GM12878 (cell line): ENCODE data around the gene RALGAPA1. TPM values are rescaled to one million over a fixed set of nuclear protein-coding genes. Genes with fewer than 3 reads are reported as not detected.

Experiments used
- ATAC-seq: fragments of 200-7000 bp; cut with Tn5 transposase; 3 replicates; pipeline ENCODE4 v1.9.1; 2020; ENCODE audit warnings: mild to moderate bottlenecking, moderate library complexity
- BruUV-seq: library from RNA; stranded (reverse); fragments of 400-500 nt; replicated peaks from 2 replicates; lab custom pipeline; 2021; lab: Mats Ljungman, UMichigan
- CTCF ChIA-PET: fragments of 300-600 bp; sonication (Branson Sonifier 250); formaldehyde crosslinking; extraction: SDS; loops from one replicate; lab custom pipeline; 2021; ENCODE audit warnings: inconsistent platforms; lab: Yijun Ruan, JAX
- POLR2A ChIA-PET: fragments of 350-600 bp; formaldehyde crosslinking; extraction: SDS; loops from one replicate; lab custom pipeline; 2021; ENCODE audit warnings: inconsistent platforms; lab: Charles Lee
- RAD21 ChIA-PET: fragments of 300-600 bp; sonication (Branson Sonifier 250); formaldehyde crosslinking; loops from one replicate; lab custom pipeline; 2023; ENCODE audit warnings: antibody characterized with exemption; ENCODE audit not compliant: unreplicated experiment; lab: Charles Lee
- SMC1A ChIA-PET: fragments of 300-600 bp; sonication (Branson Sonifier 250); formaldehyde crosslinking; loops from one replicate; lab custom pipeline; 2023; ENCODE audit not compliant: unreplicated experiment, uncharacterized antibody; lab: Charles Lee
- DNase-seq: peaks from one replicate; pipeline ENCODE4 v3.0.0-alpha.2; 2011; ENCODE audit warnings: low read depth, low spot score
- FAIRE-seq: peaks from 3 replicates; lab custom pipeline; 2011; peaks lifted over from hg19 to GRCh38; lab: Jason Lieb, UNC
- H2AFZ ChIP-seq: 2 replicates; pipeline ENCODE4 v1.6.0; 2011; ENCODE audit warnings: low read depth, low read length, control low read depth; ENCODE audit not compliant: control insufficient read depth
- H3K27ac ChIP-seq: 2 replicates; pipeline ENCODE4 v1.5.1; 2011; ENCODE audit warnings: control low read depth; ENCODE audit not compliant: control insufficient read depth, insufficient read depth
- H3K27me3 ChIP-seq, 2 experiments: replicated peaks in 1 of 2; 2 replicates each; pipeline versions ENCODE4 v1.6.0 to v1.6.1; 2011; ENCODE audit warnings: low read length in 1 of 2; ENCODE audit not compliant: control insufficient read depth in 2 of 2, insufficient read depth in 2 of 2
- H3K36me3 ChIP-seq, 2 experiments: 2 replicates each; pipeline ENCODE4 v1.5.1; 2011; ENCODE audit warnings: low read length in 1 of 2; ENCODE audit not compliant: control insufficient read depth in 2 of 2, insufficient read depth in 2 of 2
- H3K4me1 ChIP-seq: 2 replicates; pipeline ENCODE4 v1.6.1; 2011; ENCODE audit warnings: mild to moderate bottlenecking, low read length, moderate library complexity, mixed read lengths; ENCODE audit not compliant: control insufficient read depth, insufficient read depth
- H3K4me2 ChIP-seq: 2 replicates; pipeline ENCODE4 v1.6.0; 2011; ENCODE audit warnings: control low read depth; ENCODE audit not compliant: control insufficient read depth, insufficient read depth
- H3K4me3 ChIP-seq: fragments of 200-600 bp; sonication (generic); 2 replicates; pipeline ENCODE4 v1.5.1; 2016
- H3K79me2 ChIP-seq: 2 replicates; pipeline ENCODE4 v1.6.0; 2011; ENCODE audit warnings: low read length; ENCODE audit not compliant: control insufficient read depth, insufficient read depth
- H3K9ac ChIP-seq: 2 replicates; pipeline ENCODE4 v1.8.0; 2011; ENCODE audit warnings: low read length, control low read depth, mixed read lengths; ENCODE audit not compliant: control insufficient read depth, insufficient read depth
- H3K9me3 ChIP-seq: replicated peaks from 3 replicates; pipeline ENCODE4 v1.5.1; 2011; ENCODE audit warnings: mild to moderate bottlenecking, low read length; ENCODE audit not compliant: control insufficient read depth, insufficient read depth
- H4K20me1 ChIP-seq: 2 replicates; pipeline ENCODE4 v1.6.0; 2011; ENCODE audit not compliant: control insufficient read depth, insufficient read depth
- CEBPB ChIP-seq, 2 experiments: fragments of 150-350 bp in 1 of 2; IDR thresholded peaks; 2 replicates each; pipeline ENCODE4 v1.6.1; 2012 to 2014; ENCODE audit warnings: low read depth in 2 of 2, low read length in 2 of 2, borderline replicate concordance in 1 of 2, inconsistent platforms in 1 of 2
- EED ChIP-seq: sonication (generic); IDR thresholded peaks from 2 replicates; pipeline ENCODE4 v1.6.1; 2016; ENCODE audit warnings: antibody characterized with exemption, low read depth
- MEF2A ChIP-seq: IDR thresholded peaks from 2 replicates; pipeline ENCODE4 v1.6.1; 2011; ENCODE audit warnings: low read depth, mild to moderate bottlenecking, low read length, moderate library complexity; ENCODE audit not compliant: insufficient read depth
- NFIC ChIP-seq: IDR thresholded peaks from 2 replicates; pipeline ENCODE4 v1.6.1; 2012; ENCODE audit warnings: low read depth, mild to moderate bottlenecking, inconsistent platforms, low read length, moderate library complexity
- POLR2AphosphoS2 ChIP-seq: IDR thresholded peaks from 2 replicates; pipeline ENCODE4 v1.6.1; 2011; ENCODE audit warnings: low read depth, mild to moderate bottlenecking, low read length, improper control_type of control experiment, moderate library complexity
- RUNX3 ChIP-seq: IDR thresholded peaks from 2 replicates; pipeline ENCODE4 v1.6.1; 2012; ENCODE audit warnings: low read length, inconsistent platforms
- STAT3 ChIP-seq: IDR thresholded peaks from 2 replicates; pipeline ENCODE4 v1.6.1; 2011; ENCODE audit warnings: low read depth, low read length, improper control_type of control experiment
- TAF1 ChIP-seq: IDR thresholded peaks from 2 replicates; pipeline ENCODE4 v1.6.1; 2011; ENCODE audit warnings: mild to moderate bottlenecking, low read depth, low read length, borderline replicate concordance
- WGBS: methylation state at CpG from one replicate; pipeline ENCODE4 v1.1.6; 2016; ENCODE audit warnings: low lambda C conversion rate; ENCODE audit not compliant: insufficient replicate concordance, insufficient coverage; ENCODE audit errors: missing lambda C conversion rate; 5-methylcytosine and 5-hydroxymethylcytosine counted together
- in situ Hi-C: fragments of 300-500 bp; cut with MboI; formaldehyde crosslinking; loops from 9 replicates; pipeline ENCODE4 v1.14.3; 2018; ENCODE audit warnings: mixed read lengths
- intact Hi-C: fragments of 100-400 bp; cut with micrococcal nuclease; formaldehyde crosslinking; loops from one replicate; pipeline ENCODE4 v1.14.2; 2022; ENCODE audit not compliant: unreplicated experiment
- polyA plus RNA-seq, 11 experiments: library from polyadenylated mRNA; depleted of rRNA in 4 of 11; unstranded in 6 of 11; stranded (reverse) in 5 of 11; fragments of >200 nt; fragmentation: Nextera tagmentation in 4 of 11; fragmentation: Illumina TruSeq in 1 of 11; extraction: Ambion mirVana in 4 of 11; extraction: Trizol in 1 of 11; gene quantifications; 1 replicate in 1 of 11; 2 replicates in 10 of 11; pipeline versions ENCODE4 v1.2.1 to v1.2.3, GENCODE V29; 2011 to 2016; ENCODE audit warnings: inconsistent platforms in 2 of 11, missing spikeins in 2 of 11, low read depth in 1 of 11
- total RNA-seq, 4 experiments: library from RNA; depleted of rRNA in 3 of 4; stranded (reverse); fragments of >200 nt in 3 of 4; fragmentation: Illumina TruSeq in 1 of 4; extraction: Trizol in 1 of 4; gene quantifications; 2 replicates each; pipeline versions ENCODE4 v1.2.1 to v1.2.3, GENCODE V29; 2013 to 2021
- TF ChIP-seq, protein P1 (sequence below), 3 experiments: IDR thresholded peaks in 2 of 3; conservative IDR thresholded peaks in 1 of 3; 2 replicates each; pipeline ENCODE4 v1.5.1; 2011; ENCODE audit warnings: low read depth in 3 of 3, low read length in 3 of 3, mild to moderate bottlenecking in 3 of 3, control low read depth in 2 of 3, moderate library complexity in 2 of 3, inconsistent platforms in 1 of 3, mixed read lengths in 1 of 3; ENCODE audit not compliant: control insufficient read depth in 2 of 3, insufficient read depth in 1 of 3; ENCODE audit errors: extremely low read depth in 1 of 3
- TF ChIP-seq, protein P2 (sequence below): IDR thresholded peaks from 2 replicates; pipeline ENCODE4 v1.6.1; 2012; ENCODE audit warnings: improper control_type of control experiment, low read depth, low read length; ENCODE audit not compliant: insufficient replicate concordance
- TF ChIP-seq, protein P3 (sequence below): IDR thresholded peaks from 2 replicates; pipeline ENCODE4 v1.6.1; 2012; ENCODE audit warnings: low read depth, low read length, improper control_type of control experiment
- TF ChIP-seq, protein P4 (sequence below): IDR thresholded peaks from 2 replicates; pipeline ENCODE4 v1.6.1; 2011; ENCODE audit warnings: low read depth, low read length, improper control_type of control experiment, borderline replicate concordance

The RALGAPA1 gene
- total and polyA plus RNA-seq, 10 of the 15 experiments (the other 5 are each of a cell fraction or from before 2014, with no cell fraction given) = 5.6 to 26.7 (median 14.7) TPM

DNA sequence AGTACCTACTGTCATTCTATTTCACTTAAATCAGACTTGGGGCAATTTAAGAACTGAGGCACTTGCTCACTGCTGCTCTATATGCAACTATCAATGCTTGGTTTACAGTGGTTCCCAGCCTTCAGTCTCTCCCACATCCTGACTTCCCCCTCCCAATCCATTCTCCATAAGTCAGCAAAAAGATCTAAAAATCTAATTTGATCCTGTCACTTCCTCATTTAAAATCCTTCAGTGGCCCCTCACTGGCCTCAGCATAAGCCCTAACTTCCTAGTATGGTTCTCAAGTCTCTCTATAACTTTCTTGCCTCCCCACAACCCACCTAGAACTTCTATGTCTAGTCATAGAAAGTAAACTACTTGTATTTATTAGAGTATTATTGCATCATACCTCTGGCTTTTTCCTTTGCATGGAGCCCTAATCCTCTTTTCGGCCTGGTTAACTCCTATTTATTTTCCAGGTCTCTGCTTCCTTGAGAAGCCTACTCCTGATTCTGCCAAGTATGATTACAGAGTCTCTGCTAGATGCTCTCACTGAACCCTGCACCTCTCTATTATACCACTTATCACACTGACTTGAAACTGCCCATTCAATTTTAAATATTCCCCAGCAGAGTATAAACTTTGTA lies 130.6 kb downstream of the RALGAPA1 start (continued):
- TF ChIP-seq, protein P1, sequence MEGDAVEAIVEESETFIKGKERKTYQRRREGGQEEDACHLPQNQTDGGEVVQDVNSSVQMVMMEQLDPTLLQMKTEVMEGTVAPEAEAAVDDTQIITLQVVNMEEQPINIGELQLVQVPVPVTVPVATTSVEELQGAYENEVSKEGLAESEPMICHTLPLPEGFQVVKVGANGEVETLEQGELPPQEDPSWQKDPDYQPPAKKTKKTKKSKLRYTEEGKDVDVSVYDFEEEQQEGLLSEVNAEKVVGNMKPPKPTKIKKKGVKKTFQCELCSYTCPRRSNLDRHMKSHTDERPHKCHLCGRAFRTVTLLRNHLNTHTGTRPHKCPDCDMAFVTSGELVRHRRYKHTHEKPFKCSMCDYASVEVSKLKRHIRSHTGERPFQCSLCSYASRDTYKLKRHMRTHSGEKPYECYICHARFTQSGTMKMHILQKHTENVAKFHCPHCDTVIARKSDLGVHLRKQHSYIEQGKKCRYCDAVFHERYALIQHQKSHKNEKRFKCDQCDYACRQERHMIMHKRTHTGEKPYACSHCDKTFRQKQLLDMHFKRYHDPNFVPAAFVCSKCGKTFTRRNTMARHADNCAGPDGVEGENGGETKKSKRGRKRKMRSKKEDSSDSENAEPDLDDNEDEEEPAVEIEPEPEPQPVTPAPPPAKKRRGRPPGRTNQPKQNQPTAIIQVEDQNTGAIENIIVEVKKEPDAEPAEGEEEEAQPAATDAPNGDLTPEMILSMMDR (IDR thresholded peaks at IDR 0.05 in 2 of 3, conservative IDR thresholded peaks at IDR 0.05 in 1 of 3; ENCODE audit: control insufficient read depth in 2 of 3, extremely low read depth in 1 of 3, insufficient read depth in 1 of 3, low read depth in 3 of 3, low read length in 3 of 3) = no peak
- TF ChIP-seq CEBPB (IDR thresholded peaks at IDR 0.05; ENCODE audit: borderline replicate concordance in 1 of 2, low read depth in 2 of 2, low read length in 2 of 2) (no peak), TAF1 (no peak)

DNA sequence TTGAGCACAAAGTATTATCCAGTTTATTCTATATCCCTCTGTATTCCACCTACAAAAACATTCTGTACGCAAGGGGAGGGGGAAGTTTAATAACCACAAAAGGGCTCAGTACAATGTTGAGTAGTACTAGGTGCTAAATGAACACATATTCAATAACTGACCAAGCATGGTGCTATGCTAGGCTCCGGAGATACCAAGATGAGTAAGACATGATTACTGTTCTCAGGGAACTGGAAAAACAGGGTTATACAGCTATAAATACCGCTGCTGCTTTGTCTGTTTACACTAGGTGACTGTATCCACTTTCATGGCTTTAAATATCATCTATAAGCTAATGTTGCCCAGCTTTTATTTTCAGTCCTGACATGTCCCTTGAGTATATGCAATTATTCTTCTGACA lies 139.3 kb downstream of the RALGAPA1 start:
- ATAC-seq (no peak), FAIRE-seq (no peak), DNase-seq (no peak)
- no TSS peak for BruUV-seq
- POLR2A ChIA-PET = interaction anchor here (0.6 kb wide), 1 partner anchor 709 kb away, joined by 3 read pairs; no protein-coding TSS in a partner anchor
- SMC1A ChIA-PET = interaction anchor here (0.9 kb wide), 1 partner anchor 11 kb away, joined by 3 read pairs; no protein-coding TSS in a partner anchor
- no peak overlapping the region for H3K4me2 ChIP-seq
- no peaks in the 10 kb centered on the region for H3K9me3 ChIP-seq
- in situ Hi-C loops (no loop called here), intact Hi-C loops (no loop called here)
- no peak overlapping the region for H3K27ac ChIP-seq
- H2AFZ ChIP-seq = no peak overlapping the region
- no peaks in the 10 kb centered on the region for H3K27me3 ChIP-seq
- no peaks in the 10 kb centered on the region for H3K36me3 ChIP-seq
- H3K79me2 ChIP-seq = no peaks in the 10 kb centered on the region
- CTCF ChIA-PET = no interaction called here
- H3K4me3 ChIP-seq = no peak overlapping the region
- H3K9ac ChIP-seq = no peak overlapping the region
- WGBS = 18% methylated on average over 3 of the region's 3 CpGs
- RAD21 ChIA-PET = no interaction called here
- H3K4me1 ChIP-seq = no peaks in the 10 kb centered on the region
- H4K20me1 ChIP-seq = no peaks in the 10 kb centered on the region
- TF ChIP-seq, protein P2, sequence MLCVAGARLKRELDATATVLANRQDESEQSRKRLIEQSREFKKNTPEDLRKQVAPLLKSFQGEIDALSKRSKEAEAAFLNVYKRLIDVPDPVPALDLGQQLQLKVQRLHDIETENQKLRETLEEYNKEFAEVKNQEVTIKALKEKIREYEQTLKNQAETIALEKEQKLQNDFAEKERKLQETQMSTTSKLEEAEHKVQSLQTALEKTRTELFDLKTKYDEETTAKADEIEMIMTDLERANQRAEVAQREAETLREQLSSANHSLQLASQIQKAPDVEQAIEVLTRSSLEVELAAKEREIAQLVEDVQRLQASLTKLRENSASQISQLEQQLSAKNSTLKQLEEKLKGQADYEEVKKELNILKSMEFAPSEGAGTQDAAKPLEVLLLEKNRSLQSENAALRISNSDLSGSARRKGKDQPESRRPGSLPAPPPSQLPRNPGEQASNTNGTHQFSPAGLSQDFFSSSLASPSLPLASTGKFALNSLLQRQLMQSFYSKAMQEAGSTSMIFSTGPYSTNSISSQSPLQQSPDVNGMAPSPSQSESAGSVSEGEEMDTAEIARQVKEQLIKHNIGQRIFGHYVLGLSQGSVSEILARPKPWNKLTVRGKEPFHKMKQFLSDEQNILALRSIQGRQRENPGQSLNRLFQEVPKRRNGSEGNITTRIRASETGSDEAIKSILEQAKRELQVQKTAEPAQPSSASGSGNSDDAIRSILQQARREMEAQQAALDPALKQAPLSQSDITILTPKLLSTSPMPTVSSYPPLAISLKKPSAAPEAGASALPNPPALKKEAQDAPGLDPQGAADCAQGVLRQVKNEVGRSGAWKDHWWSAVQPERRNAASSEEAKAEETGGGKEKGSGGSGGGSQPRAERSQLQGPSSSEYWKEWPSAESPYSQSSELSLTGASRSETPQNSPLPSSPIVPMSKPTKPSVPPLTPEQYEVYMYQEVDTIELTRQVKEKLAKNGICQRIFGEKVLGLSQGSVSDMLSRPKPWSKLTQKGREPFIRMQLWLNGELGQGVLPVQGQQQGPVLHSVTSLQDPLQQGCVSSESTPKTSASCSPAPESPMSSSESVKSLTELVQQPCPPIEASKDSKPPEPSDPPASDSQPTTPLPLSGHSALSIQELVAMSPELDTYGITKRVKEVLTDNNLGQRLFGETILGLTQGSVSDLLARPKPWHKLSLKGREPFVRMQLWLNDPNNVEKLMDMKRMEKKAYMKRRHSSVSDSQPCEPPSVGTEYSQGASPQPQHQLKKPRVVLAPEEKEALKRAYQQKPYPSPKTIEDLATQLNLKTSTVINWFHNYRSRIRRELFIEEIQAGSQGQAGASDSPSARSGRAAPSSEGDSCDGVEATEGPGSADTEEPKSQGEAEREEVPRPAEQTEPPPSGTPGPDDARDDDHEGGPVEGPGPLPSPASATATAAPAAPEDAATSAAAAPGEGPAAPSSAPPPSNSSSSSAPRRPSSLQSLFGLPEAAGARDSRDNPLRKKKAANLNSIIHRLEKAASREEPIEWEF = no peak
- TF ChIP-seq RUNX3 = peak; percentile 83
- TF ChIP-seq, protein P3, sequence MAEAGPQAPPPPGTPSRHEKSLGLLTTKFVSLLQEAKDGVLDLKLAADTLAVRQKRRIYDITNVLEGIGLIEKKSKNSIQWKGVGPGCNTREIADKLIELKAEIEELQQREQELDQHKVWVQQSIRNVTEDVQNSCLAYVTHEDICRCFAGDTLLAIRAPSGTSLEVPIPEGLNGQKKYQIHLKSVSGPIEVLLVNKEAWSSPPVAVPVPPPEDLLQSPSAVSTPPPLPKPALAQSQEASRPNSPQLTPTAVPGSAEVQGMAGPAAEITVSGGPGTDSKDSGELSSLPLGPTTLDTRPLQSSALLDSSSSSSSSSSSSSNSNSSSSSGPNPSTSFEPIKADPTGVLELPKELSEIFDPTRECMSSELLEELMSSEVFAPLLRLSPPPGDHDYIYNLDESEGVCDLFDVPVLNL = no peak
- TF ChIP-seq EED = peak; percentile 73
- no peak for TF ChIP-seq STAT3
- peak; percentile 77; the same call in 1 of the 2 replicates for TF ChIP-seq NFIC
- TF ChIP-seq, protein P4, sequence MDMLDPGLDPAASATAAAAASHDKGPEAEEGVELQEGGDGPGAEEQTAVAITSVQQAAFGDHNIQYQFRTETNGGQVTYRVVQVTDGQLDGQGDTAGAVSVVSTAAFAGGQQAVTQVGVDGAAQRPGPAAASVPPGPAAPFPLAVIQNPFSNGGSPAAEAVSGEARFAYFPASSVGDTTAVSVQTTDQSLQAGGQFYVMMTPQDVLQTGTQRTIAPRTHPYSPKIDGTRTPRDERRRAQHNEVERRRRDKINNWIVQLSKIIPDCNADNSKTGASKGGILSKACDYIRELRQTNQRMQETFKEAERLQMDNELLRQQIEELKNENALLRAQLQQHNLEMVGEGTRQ = no peak
- TF ChIP-seq POLR2AphosphoS2 = no peak
- TF ChIP-seq MEF2A = 0 out of 2 replicates have a peak, but pooled peaks have one; percentile 34
